Neuron (in vitro differentiated cells): ENCODE data around the gene WDR90.
"Not testable (repeated sequence)": the region's sequence is repeated elsewhere in the genome, so short reads cannot be mapped to it uniquely, and the experiment has no call there.

Source experiments
- H2AFZ ChIP-seq: one replicate; pipeline ENCODE4 v1.6.1; 2013; ENCODE audit warnings: low read depth, mild to moderate bottlenecking, inconsistent platforms, low read length, moderate library complexity
- H3K27me3 ChIP-seq: one replicate; pipeline ENCODE4 v1.6.1; 2013; ENCODE audit warnings: low read length; ENCODE audit not compliant: insufficient read depth
- H3K36me3 ChIP-seq: one replicate; pipeline ENCODE4 v1.6.1; 2013; ENCODE audit warnings: low read length; ENCODE audit not compliant: insufficient read depth
- H3K4me1 ChIP-seq: one replicate; pipeline ENCODE4 v1.6.1; 2013; ENCODE audit warnings: low read length; ENCODE audit not compliant: insufficient read depth
- H3K4me3 ChIP-seq: 2 replicates; pipeline ENCODE4 v1.5.1; 2013; ENCODE audit warnings: mild to moderate bottlenecking, low read length, moderate library complexity
- H3K9me3 ChIP-seq: one replicate; pipeline ENCODE4 v1.6.1; 2013; ENCODE audit warnings: low read length

The WDR90 gene

GRCh38 chr16:704552-705380 is 55.6 kb downstream of the WDR90 start:
- Histone ChIP-seq H3K9me3 (no peaks in the 10 kb centered on the region), H3K4me1 (peaks cover 52% of the 10 kb centered on the region), H3K27me3 (no peaks in the 10 kb centered on the region), H2AFZ (no peak overlapping the region), H3K36me3 (no peaks in the 10 kb centered on the region), H3K4me3 (peak overlapping the region; percentile 59)

GRCh38 chr16:705431-706188 is 56.4 kb downstream of the WDR90 start, which contains the start of gene FBXL16:
TSS of gene FBXL16 (minus strand) at chr16:705801. CDS start at chr16:697405, 8,396 bp downstream.
- Histone ChIP-seq H3K9me3 (no peaks in the 10 kb centered on the region), H3K4me3 (peak within 1 kb of the TSS; percentile 59), H3K27me3 (no peaks in the 10 kb centered on the region), H3K4me1 (peaks cover 58% of the 10 kb centered on the region), H2AFZ (no peak within 1 kb of the TSS), H3K36me3 (no peaks in the 10 kb centered on the region)

- Histone ChIP-seq H2AFZ (no peak overlapping the region), H3K4me3 (peak overlapping the region; percentile 33), H3K36me3 (no peaks in the 10 kb centered on the region), H3K9me3 (no peaks in the 10 kb centered on the region), H3K4me1 (peaks cover 59% of the 10 kb centered on the region), H3K27me3 (no peaks in the 10 kb centered on the region)
Measured at GRCh38 chr16:706189-707061, 57.3 kb downstream of the WDR90 start.

- Histone ChIP-seq H3K27me3 (no peaks in the 10 kb centered on the region), H3K36me3 (no peaks in the 10 kb centered on the region), H3K9me3 (no peaks in the 10 kb centered on the region), H3K4me3 (no peak overlapping the region), H2AFZ (no peak overlapping the region), H3K4me1 (peaks cover 62% of the 10 kb centered on the region)
Measured at GRCh38 chr16:707062-707538, 57.9 kb downstream of the WDR90 start.

- Histone ChIP-seq H3K4me1 (peaks cover 62% of the 10 kb centered on the region), H3K9me3 (no peaks in the 10 kb centered on the region), H3K27me3 (no peaks in the 10 kb centered on the region), H2AFZ (no peak overlapping the region), H3K36me3 (no peaks in the 10 kb centered on the region), H3K4me3 (no peak overlapping the region)
Measured at GRCh38 chr16:708019-708418, 58.9 kb downstream of the WDR90 start.

- Histone ChIP-seq H3K36me3 (no peaks in the 10 kb centered on the region), H3K27me3 (no peaks in the 10 kb centered on the region), H3K4me1 (peaks cover 57% of the 10 kb centered on the region), H3K9me3 (no peaks in the 10 kb centered on the region), H3K4me3 (no peak overlapping the region), H2AFZ (no peak overlapping the region)
Measured at GRCh38 chr16:708959-709358, 59.8 kb downstream of the WDR90 start.

GRCh38 chr16:709566-710499 is 60.7 kb downstream of the WDR90 start:
- Histone ChIP-seq H3K4me1 (peaks cover 56% of the 10 kb centered on the region), H3K27me3 (no peaks in the 10 kb centered on the region), H3K9me3 (no peaks in the 10 kb centered on the region), H3K36me3 (no peaks in the 10 kb centered on the region), H2AFZ (no peak overlapping the region), H3K4me3 (peak overlapping the region; percentile 29)

GRCh38 chr16:710500-711075 is 61.4 kb downstream of the WDR90 start:
- H3K4me3 ChIP-seq, result peak overlapping the region; percentile 29
- no peaks in the 10 kb centered on the region for H3K36me3 ChIP-seq
- H2AFZ ChIP-seq, result no peak overlapping the region
- H3K4me1 ChIP-seq, result peaks cover 55% of the 10 kb centered on the region
- no peaks in the 10 kb centered on the region for H3K9me3 ChIP-seq
- no peaks in the 10 kb centered on the region for H3K27me3 ChIP-seq

GRCh38 chr16:711084-711483 is 61.9 kb downstream of the WDR90 start:
- H3K4me3 ChIP-seq, result peak overlapping the region; percentile 29
- H2AFZ ChIP-seq, result no peak overlapping the region
- H3K36me3 ChIP-seq, result no peaks in the 10 kb centered on the region
- no peaks in the 10 kb centered on the region for H3K27me3 ChIP-seq
- H3K4me1 ChIP-seq, result peaks cover 55% of the 10 kb centered on the region
- no peaks in the 10 kb centered on the region for H3K9me3 ChIP-seq

- Histone ChIP-seq H3K27me3 (no peaks in the 10 kb centered on the region), H3K9me3 (no peaks in the 10 kb centered on the region), H3K4me3 (no peak overlapping the region), H3K4me1 (peaks cover 54% of the 10 kb centered on the region), H3K36me3 (peaks cover under 1% of the 10 kb centered on the region), H2AFZ (no peak overlapping the region)
Measured at GRCh38 chr16:711548-712320, 62.6 kb downstream of the WDR90 start.

- H3K36me3 ChIP-seq, H3K4me3 ChIP-seq, H3K27me3 ChIP-seq, H3K9me3 ChIP-seq, H2AFZ ChIP-seq: not testable (repeated sequence)
- peaks cover 59% of the 10 kb centered on the region for H3K4me1 ChIP-seq
Measured at GRCh38 chr16:712740-713250, 63.6 kb downstream of the WDR90 start.
